GM12878 (cell line): ENCODE results near the gene PIK3R2. TPM values are rescaled to one million over a fixed set of nuclear protein-coding genes. Genes with fewer than 3 reads are reported as not detected.

ENCODE experiments used
- BACH1 ChIP-seq: fragments of 450-650 bp; IDR thresholded peaks from 2 replicates; pipeline ENCODE4 v1.6.1; 2017; ENCODE audit warnings: mild to moderate bottlenecking, borderline replicate concordance
- BRCA1 ChIP-seq: IDR thresholded peaks from 2 replicates; pipeline ENCODE4 v1.6.1; 2011; ENCODE audit warnings: low read depth, low read length, improper control_type of control experiment
- CHD2 ChIP-seq: IDR thresholded peaks from 2 replicates; pipeline ENCODE4 v1.6.1; 2011; ENCODE audit warnings: low read depth, low read length, improper control_type of control experiment, borderline replicate concordance
- CHD4 ChIP-seq: fragments of 200-600 bp; sonication (generic); IDR thresholded peaks from 2 replicates; pipeline ENCODE4 v1.6.1; 2016; ENCODE audit warnings: mild to moderate bottlenecking
- ESRRA ChIP-seq: IDR thresholded peaks from 2 replicates; pipeline ENCODE4 v1.6.1; 2012; ENCODE audit warnings: mild to moderate bottlenecking, low read length, improper control_type of control experiment
- HDAC2 ChIP-seq: fragments of 200-600 bp; sonication (generic); IDR thresholded peaks from 2 replicates; pipeline ENCODE4 v1.6.1; 2017
- IKZF1 ChIP-seq: fragments of 450-650 bp; conservative IDR thresholded peaks from 2 replicates; pipeline ENCODE4 v1.6.1; 2017; ENCODE audit warnings: antibody characterized with exemption, mild to moderate bottlenecking
- IRF4 ChIP-seq: IDR thresholded peaks from 2 replicates; pipeline ENCODE4 v1.6.1; 2011; ENCODE audit warnings: low read depth, low read length
- NFYA ChIP-seq: IDR thresholded peaks from 2 replicates; pipeline ENCODE4 v1.6.1; 2011; ENCODE audit warnings: low read depth, mild to moderate bottlenecking, low read length, improper control_type of control experiment, borderline replicate concordance
- SREBF2 ChIP-seq: IDR thresholded peaks from 2 replicates; pipeline ENCODE4 v1.6.1; 2012; ENCODE audit warnings: mild to moderate bottlenecking, low read length
- SRF ChIP-seq, 2 experiments: IDR thresholded peaks; 2 replicates each; pipeline ENCODE4 v1.6.1; 2011; ENCODE audit warnings: low read depth in 2 of 2, low read length in 2 of 2, mild to moderate bottlenecking in 1 of 2, moderate library complexity in 1 of 2
- TCF7 ChIP-seq: IDR thresholded peaks from 2 replicates; pipeline ENCODE4 v1.6.1; 2014; ENCODE audit warnings: antibody characterized with exemption, borderline replicate concordance
- YY1 ChIP-seq: IDR thresholded peaks from 2 replicates; pipeline ENCODE4 v1.6.1; 2011; ENCODE audit warnings: low read depth, mild to moderate bottlenecking, low read length
- polyA plus RNA-seq, 11 experiments: library from polyadenylated mRNA; depleted of rRNA in 4 of 11; unstranded in 6 of 11; stranded (reverse) in 5 of 11; fragments of >200 nt; fragmentation: Nextera tagmentation in 4 of 11; fragmentation: Illumina TruSeq in 1 of 11; extraction: Ambion mirVana in 4 of 11; extraction: Trizol in 1 of 11; gene quantifications; 1 replicate in 1 of 11; 2 replicates in 10 of 11; pipeline versions ENCODE4 v1.2.1 to v1.2.3, GENCODE V29; 2011 to 2016; ENCODE audit warnings: inconsistent platforms in 2 of 11, missing spikeins in 2 of 11, low read depth in 1 of 11
- total RNA-seq, 4 experiments: library from RNA; depleted of rRNA in 3 of 4; stranded (reverse); fragments of >200 nt in 3 of 4; fragmentation: Illumina TruSeq in 1 of 4; extraction: Trizol in 1 of 4; gene quantifications; 2 replicates each; pipeline versions ENCODE4 v1.2.1 to v1.2.3, GENCODE V29; 2013 to 2021
- TF ChIP-seq, protein P1 (sequence below): fragments of 450-650 bp; conservative IDR thresholded peaks from 2 replicates; pipeline ENCODE4 v1.6.1; 2017; ENCODE audit warnings: mild to moderate bottlenecking, moderate library complexity
- TF ChIP-seq, protein P2 (sequence below): IDR thresholded peaks from 2 replicates; pipeline ENCODE4 v1.6.1; 2011; ENCODE audit warnings: borderline replicate concordance, low read depth, mild to moderate bottlenecking, moderate library complexity, mixed read lengths, low read length; ENCODE audit not compliant: insufficient read depth; ENCODE audit errors: extremely low read length
- TF ChIP-seq, protein P3 (sequence below): fragments of 150-350 bp; IDR thresholded peaks from 2 replicates; pipeline ENCODE4 v1.6.1; 2014; ENCODE audit warnings: mild to moderate bottlenecking, low read depth, low read length
- TF ChIP-seq, protein P4 (sequence below): IDR thresholded peaks from 2 replicates; pipeline ENCODE4 v1.6.1; 2011; ENCODE audit warnings: mild to moderate bottlenecking, low read depth, low read length, moderate library complexity; ENCODE audit not compliant: insufficient replicate concordance
- TF ChIP-seq, protein P5 (sequence below): IDR thresholded peaks from 2 replicates; pipeline ENCODE4 v1.6.1; 2011; ENCODE audit warnings: low read depth, mild to moderate bottlenecking, low read length, moderate library complexity, borderline replicate concordance; ENCODE audit errors: extremely low read depth
- TF ChIP-seq, protein P6 (sequence below): fragments of 450-650 bp; IDR thresholded peaks from 2 replicates; pipeline ENCODE4 v1.6.1; 2018; ENCODE audit warnings: borderline replicate concordance, mild to moderate bottlenecking; ENCODE audit not compliant: partially characterized antibody
- TF ChIP-seq, protein P7 (sequence below): fragments of 450-650 bp; IDR thresholded peaks from 2 replicates; pipeline ENCODE4 v1.6.1; 2016; ENCODE audit warnings: mild to moderate bottlenecking

The PIK3R2 gene
- total and polyA plus RNA-seq, 10 of the 15 experiments (the other 5 are each of a cell fraction or from before 2014, with no cell fraction given): 0.26 to 22.6 (median 2.5) TPM

DNA sequence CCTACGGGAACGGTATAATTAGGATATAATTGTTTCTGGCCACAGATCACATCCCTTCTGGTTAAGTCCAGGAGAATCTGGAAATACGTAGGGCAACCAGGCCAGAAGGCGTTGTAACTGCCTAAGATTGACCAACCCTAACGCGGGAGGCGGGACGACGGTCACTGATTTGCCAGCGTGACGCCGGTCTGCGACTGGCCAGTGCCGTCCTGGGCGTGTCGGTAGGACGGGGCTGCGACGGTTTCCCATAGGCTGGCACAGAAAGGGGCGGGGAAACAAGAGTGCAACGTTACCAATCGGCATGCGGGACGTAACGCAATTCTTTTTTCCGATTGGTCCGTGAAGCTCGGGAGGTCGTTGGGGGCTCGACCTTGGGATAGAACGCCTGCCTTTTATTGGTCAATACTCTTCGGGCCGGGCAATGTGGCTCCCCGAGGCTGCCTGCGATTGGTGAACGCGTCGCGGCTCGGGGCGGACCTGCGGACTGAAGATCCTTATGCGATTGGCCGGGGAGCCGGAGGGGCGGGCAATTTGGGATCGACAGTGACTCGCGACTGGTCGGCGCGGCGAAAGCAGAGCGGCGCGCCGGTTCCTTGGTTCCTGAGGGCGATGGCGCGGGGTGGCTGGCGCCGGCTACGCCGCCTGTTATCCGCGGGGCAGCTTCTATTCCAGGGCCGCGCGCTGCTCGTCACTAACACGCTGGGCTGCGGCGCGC lies 39.9 kb downstream of the PIK3R2 start, which contains the start of gene MPV17L2 (continued):
- TF ChIP-seq, protein P1, sequence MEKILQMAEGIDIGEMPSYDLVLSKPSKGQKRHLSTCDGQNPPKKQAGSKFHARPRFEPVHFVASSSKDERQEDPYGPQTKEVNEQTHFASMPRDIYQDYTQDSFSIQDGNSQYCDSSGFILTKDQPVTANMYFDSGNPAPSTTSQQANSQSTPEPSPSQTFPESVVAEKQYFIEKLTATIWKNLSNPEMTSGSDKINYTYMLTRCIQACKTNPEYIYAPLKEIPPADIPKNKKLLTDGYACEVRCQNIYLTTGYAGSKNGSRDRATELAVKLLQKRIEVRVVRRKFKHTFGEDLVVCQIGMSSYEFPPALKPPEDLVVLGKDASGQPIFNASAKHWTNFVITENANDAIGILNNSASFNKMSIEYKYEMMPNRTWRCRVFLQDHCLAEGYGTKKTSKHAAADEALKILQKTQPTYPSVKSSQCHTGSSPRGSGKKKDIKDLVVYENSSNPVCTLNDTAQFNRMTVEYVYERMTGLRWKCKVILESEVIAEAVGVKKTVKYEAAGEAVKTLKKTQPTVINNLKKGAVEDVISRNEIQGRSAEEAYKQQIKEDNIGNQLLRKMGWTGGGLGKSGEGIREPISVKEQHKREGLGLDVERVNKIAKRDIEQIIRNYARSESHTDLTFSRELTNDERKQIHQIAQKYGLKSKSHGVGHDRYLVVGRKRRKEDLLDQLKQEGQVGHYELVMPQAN: peak; percentile 95
- TF ChIP-seq BACH1 (peak; percentile 60), YY1 (peak; percentile 85), CHD4 (no peak), SREBF2 (no peak; the same call in 1 of the 2 replicates), NFYA (peak; percentile 97), CHD2 (peak; percentile 98), SRF (IDR thresholded peaks at IDR 0.05; ENCODE audit: low read depth in 2 of 2, low read length in 2 of 2) (no peak), TCF7 (no peak), ESRRA (peak; percentile 65; the same call in 1 of the 2 replicates), HDAC2 (no peak), IRF4 (0 out of 2 replicates have a peak, but pooled peaks have one; percentile 25), IKZF1 (peak; percentile 91), BRCA1 (no peak)
- TF ChIP-seq, protein P2, sequence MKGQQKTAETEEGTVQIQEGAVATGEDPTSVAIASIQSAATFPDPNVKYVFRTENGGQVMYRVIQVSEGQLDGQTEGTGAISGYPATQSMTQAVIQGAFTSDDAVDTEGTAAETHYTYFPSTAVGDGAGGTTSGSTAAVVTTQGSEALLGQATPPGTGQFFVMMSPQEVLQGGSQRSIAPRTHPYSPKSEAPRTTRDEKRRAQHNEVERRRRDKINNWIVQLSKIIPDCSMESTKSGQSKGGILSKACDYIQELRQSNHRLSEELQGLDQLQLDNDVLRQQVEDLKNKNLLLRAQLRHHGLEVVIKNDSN: no peak
- TF ChIP-seq, protein P3, sequence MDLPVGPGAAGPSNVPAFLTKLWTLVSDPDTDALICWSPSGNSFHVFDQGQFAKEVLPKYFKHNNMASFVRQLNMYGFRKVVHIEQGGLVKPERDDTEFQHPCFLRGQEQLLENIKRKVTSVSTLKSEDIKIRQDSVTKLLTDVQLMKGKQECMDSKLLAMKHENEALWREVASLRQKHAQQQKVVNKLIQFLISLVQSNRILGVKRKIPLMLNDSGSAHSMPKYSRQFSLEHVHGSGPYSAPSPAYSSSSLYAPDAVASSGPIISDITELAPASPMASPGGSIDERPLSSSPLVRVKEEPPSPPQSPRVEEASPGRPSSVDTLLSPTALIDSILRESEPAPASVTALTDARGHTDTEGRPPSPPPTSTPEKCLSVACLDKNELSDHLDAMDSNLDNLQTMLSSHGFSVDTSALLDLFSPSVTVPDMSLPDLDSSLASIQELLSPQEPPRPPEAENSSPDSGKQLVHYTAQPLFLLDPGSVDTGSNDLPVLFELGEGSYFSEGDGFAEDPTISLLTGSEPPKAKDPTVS: peak; percentile 71; the same call in 1 of the 2 replicates
- TF ChIP-seq, protein P4, sequence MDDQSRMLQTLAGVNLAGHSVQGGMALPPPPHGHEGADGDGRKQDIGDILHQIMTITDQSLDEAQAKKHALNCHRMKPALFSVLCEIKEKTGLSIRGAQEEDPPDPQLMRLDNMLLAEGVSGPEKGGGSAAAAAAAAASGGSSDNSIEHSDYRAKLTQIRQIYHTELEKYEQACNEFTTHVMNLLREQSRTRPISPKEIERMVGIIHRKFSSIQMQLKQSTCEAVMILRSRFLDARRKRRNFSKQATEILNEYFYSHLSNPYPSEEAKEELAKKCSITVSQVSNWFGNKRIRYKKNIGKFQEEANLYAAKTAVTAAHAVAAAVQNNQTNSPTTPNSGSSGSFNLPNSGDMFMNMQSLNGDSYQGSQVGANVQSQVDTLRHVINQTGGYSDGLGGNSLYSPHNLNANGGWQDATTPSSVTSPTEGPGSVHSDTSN: peak; percentile 68
- TF ChIP-seq, protein P5, sequence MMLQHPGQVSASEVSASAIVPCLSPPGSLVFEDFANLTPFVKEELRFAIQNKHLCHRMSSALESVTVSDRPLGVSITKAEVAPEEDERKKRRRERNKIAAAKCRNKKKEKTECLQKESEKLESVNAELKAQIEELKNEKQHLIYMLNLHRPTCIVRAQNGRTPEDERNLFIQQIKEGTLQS: 0 out of 2 replicates have a peak, but pooled peaks have one; percentile 18
- TF ChIP-seq, protein P6, sequence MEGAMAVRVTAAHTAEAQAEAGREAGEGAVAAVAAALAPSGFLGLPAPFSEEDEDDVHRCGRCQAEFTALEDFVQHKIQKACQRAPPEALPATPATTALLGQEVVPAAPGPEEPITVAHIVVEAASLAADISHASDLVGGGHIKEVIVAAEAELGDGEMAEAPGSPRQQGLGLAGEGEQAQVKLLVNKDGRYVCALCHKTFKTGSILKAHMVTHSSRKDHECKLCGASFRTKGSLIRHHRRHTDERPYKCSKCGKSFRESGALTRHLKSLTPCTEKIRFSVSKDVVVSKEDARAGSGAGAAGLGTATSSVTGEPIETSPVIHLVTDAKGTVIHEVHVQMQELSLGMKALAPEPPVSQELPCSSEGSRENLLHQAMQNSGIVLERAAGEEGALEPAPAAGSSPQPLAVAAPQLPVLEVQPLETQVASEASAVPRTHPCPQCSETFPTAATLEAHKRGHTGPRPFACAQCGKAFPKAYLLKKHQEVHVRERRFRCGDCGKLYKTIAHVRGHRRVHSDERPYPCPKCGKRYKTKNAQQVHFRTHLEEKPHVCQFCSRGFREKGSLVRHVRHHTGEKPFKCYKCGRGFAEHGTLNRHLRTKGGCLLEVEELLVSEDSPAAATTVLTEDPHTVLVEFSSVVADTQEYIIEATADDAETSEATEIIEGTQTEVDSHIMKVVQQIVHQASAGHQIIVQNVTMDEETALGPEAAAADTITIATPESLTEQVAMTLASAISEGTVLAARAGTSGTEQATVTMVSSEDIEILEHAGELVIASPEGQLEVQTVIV: peak; percentile 57
- TF ChIP-seq, protein P7, sequence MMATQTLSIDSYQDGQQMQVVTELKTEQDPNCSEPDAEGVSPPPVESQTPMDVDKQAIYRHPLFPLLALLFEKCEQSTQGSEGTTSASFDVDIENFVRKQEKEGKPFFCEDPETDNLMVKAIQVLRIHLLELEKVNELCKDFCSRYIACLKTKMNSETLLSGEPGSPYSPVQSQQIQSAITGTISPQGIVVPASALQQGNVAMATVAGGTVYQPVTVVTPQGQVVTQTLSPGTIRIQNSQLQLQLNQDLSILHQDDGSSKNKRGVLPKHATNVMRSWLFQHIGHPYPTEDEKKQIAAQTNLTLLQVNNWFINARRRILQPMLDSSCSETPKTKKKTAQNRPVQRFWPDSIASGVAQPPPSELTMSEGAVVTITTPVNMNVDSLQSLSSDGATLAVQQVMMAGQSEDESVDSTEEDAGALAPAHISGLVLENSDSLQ: peak; percentile 72; the same call in 1 of the 2 replicates
